DOHH2 (cell line): ENCODE measurements around the gene HMG20B.

Experiments
- H3F3A ChIP-seq: fragments of 200-600 bp; sonication (generic), shearing (Covaris generic); 2 replicates; pipeline ENCODE4 v1.6.0; 2016; ENCODE audit warnings: antibody characterized with exemption, mild to moderate bottlenecking; ENCODE audit not compliant: control insufficient read depth, insufficient read depth
- H3K27ac ChIP-seq: fragments of 200-600 bp; sonication (generic); 2 replicates; pipeline ENCODE4 v1.5.1; 2014; ENCODE audit warnings: low read depth, mild to moderate bottlenecking, low read length, moderate library complexity
- H3K27me3 ChIP-seq: fragments of 200-600 bp; sonication (generic); 2 replicates; pipeline ENCODE4 v1.6.1; 2014; ENCODE audit warnings: mild to moderate bottlenecking, low read length, mixed read lengths; ENCODE audit not compliant: control insufficient read depth
- H3K36me3 ChIP-seq: fragments of 200-600 bp; sonication (generic); 2 replicates; pipeline ENCODE4 v1.6.1; 2014; ENCODE audit warnings: mild to moderate bottlenecking, low read length, moderate library complexity, mixed read lengths; ENCODE audit not compliant: control insufficient read depth
- H3K4me1 ChIP-seq: fragments of 200-600 bp; sonication (generic); 2 replicates; pipeline ENCODE4 v1.6.1; 2014; ENCODE audit warnings: mild to moderate bottlenecking, low read length, mixed read lengths; ENCODE audit not compliant: control insufficient read depth
- H3K4me2 ChIP-seq: fragments of 200-600 bp; sonication (generic); 2 replicates; pipeline ENCODE4 v1.6.0; 2014; ENCODE audit warnings: mild to moderate bottlenecking, low read length, moderate library complexity
- H3K4me3 ChIP-seq: fragments of 200-600 bp; sonication (generic); 2 replicates; pipeline ENCODE4 v1.5.1; 2014; ENCODE audit warnings: mild to moderate bottlenecking, low read length, mixed read lengths
- H3K79me2 ChIP-seq: fragments of 200-600 bp; sonication (generic); 2 replicates; pipeline ENCODE4 v1.6.1; 2014; ENCODE audit warnings: mild to moderate bottlenecking, low read length, mixed read lengths; ENCODE audit not compliant: control insufficient read depth
- H3K9me2 ChIP-seq: fragments of 200-600 bp; sonication (generic); replicated peaks from 2 replicates; pipeline ENCODE4 v1.6.1; 2014; ENCODE audit warnings: mild to moderate bottlenecking, low read length, mixed read lengths; ENCODE audit not compliant: control insufficient read depth
- H3K9me3 ChIP-seq: fragments of 200-600 bp; sonication (generic); 2 replicates; pipeline ENCODE4 v1.6.1; 2014; ENCODE audit warnings: antibody characterized with exemption, low read length, mixed read lengths; ENCODE audit not compliant: control insufficient read depth, insufficient read depth
- H4K20me1 ChIP-seq: fragments of 200-600 bp; sonication (generic); 2 replicates; pipeline ENCODE4 v1.6.0; 2014; ENCODE audit warnings: low read depth, mild to moderate bottlenecking, antibody characterized with exemption, low read length, moderate library complexity; ENCODE audit not compliant: control insufficient read depth, insufficient read depth
- EZH2phosphoT487 ChIP-seq: fragments of 200-600 bp; sonication (generic); IDR thresholded peaks from 2 replicates; pipeline ENCODE4 v1.6.1; 2017; ENCODE audit warnings: borderline replicate concordance, mild to moderate bottlenecking, antibody characterized with exemption, low read length, moderate library complexity, mixed read lengths
- TF ChIP-seq, protein P1 (sequence below): fragments of 200-600 bp; sonication (generic); IDR thresholded peaks from one replicate; pipeline ENCODE4 v1.5.1; 2014; ENCODE audit warnings: antibody characterized with exemption, mild to moderate bottlenecking, low read depth, low read length; ENCODE audit not compliant: poor library complexity, severe bottlenecking

The HMG20B gene

DNA sequence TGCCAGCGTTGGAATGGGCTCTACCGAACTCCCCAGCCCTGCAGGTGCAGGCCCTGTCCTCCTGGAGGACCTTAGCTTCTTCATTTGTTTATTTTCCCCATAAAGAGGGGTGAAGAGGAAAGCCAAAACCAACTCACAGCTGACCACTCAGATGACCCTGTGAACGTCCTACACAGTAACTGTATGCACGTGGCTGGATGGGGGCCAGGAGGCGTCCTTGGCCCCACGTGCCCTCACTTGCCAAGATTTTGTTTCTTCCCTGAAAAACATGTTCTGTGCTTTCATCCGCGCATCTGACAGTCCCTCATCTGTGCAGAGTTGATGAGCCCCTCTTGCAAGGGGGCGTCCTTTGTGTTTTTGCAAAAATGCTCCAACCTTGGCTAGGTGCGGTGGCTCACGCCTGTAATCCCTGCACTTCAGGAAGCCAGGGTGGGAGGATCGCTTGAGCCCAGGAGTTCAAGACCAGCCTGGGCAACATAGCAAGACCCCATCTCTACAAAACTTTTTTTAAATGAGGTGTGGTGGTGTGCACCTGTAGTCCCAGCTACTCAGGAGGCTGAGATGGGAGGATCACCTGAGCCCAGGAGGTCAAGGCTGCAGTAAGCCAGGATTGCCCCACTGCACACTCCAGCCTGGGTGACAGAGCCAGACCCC is 39.1 kb upstream of the HMG20B start:
- Histone ChIP-seq H3K4me2 (no peak overlapping the region), H3K36me3 (peaks cover 49% of the 10 kb centered on the region), H4K20me1 (no peaks in the 10 kb centered on the region)

DNA sequence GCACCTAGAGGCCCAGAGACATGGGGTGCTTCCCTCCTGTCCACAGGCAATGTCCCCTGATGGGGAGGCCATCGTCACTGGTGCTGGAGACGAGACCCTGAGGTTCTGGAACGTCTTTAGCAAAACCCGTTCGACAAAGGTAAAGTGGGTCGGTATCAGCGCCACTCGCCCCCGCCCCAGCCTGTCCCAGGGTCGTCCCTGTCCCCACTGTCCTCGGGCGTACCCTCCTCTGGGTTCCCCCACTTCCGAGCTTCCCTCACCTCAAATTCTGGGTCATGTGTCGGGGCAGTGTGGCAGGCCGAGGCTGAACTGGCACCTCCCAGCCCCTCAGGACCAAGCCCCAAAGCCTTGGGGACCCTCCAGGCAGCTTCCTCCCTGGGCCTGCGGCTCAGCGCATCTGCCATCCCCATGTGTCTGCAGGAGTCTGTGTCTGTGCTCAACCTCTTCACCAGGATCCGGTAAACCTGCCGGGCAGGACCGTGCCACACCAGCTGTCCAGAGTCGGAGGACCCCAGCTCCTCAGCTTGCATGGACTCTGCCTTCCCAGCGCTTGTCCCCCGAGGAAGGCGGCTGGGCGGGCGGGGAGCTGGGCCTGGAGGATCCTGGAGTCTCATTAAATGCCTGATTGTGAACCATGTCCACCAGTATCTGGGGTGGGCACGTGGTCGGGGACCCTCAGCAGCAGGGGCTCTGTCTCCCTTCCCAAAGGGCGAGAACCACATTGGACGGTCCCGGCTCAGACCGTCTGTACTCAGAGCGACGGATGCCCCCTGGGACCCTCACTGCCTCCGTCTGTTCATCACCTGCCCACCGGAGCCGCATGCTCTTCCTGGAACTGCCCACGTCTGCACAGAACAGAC is 38.1 kb upstream of the HMG20B start:
- peaks cover 52% of the 10 kb centered on the region for H3K36me3 ChIP-seq
- H3K79me2 ChIP-seq: no peaks in the 10 kb centered on the region
- TF ChIP-seq, protein P1, sequence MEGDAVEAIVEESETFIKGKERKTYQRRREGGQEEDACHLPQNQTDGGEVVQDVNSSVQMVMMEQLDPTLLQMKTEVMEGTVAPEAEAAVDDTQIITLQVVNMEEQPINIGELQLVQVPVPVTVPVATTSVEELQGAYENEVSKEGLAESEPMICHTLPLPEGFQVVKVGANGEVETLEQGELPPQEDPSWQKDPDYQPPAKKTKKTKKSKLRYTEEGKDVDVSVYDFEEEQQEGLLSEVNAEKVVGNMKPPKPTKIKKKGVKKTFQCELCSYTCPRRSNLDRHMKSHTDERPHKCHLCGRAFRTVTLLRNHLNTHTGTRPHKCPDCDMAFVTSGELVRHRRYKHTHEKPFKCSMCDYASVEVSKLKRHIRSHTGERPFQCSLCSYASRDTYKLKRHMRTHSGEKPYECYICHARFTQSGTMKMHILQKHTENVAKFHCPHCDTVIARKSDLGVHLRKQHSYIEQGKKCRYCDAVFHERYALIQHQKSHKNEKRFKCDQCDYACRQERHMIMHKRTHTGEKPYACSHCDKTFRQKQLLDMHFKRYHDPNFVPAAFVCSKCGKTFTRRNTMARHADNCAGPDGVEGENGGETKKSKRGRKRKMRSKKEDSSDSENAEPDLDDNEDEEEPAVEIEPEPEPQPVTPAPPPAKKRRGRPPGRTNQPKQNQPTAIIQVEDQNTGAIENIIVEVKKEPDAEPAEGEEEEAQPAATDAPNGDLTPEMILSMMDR: no peak
- no peak for TF ChIP-seq EZH2phosphoT487

More for the DNA sequence above, 39.1 kb upstream of the HMG20B start:
- no peaks in the 10 kb centered on the region for H3K79me2 ChIP-seq
- H3K27ac ChIP-seq: no peak overlapping the region
- TF ChIP-seq, protein P1: no peak
- TF ChIP-seq EZH2phosphoT487: no peak
- H3K4me1 ChIP-seq: no peaks in the 10 kb centered on the region
- H3K4me3 ChIP-seq: no peak overlapping the region
- H3K9me3 ChIP-seq: no peaks in the 10 kb centered on the region
- no peaks in the 10 kb centered on the region for H3K9me2 ChIP-seq
- no peaks in the 10 kb centered on the region for H3K27me3 ChIP-seq
- no peaks in the 10 kb centered on the region for H3F3A ChIP-seq

DNA sequence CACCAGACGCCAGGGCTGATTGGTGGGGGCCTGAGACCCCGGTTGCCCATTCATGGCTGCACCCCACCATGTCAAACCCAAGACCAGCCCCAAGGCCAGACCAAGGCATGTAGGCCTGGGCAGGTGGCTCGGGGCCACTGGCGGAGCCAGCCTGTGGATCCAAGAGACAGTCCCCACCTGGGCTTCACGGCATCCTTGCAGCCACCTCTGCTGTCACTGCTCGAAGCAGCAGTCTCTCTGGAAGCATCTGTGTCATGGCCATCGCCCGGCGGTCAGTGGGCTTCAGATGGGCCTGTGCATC is 37.6 kb upstream of the HMG20B start:
- Histone ChIP-seq H3K9me3 (no peaks in the 10 kb centered on the region), H3K36me3 (peaks cover 53% of the 10 kb centered on the region), H3K4me1 (no peaks in the 10 kb centered on the region), H3K4me3 (no peak overlapping the region), H4K20me1 (no peaks in the 10 kb centered on the region), H3K79me2 (no peaks in the 10 kb centered on the region), H3K27me3 (no peaks in the 10 kb centered on the region), H3F3A (no peaks in the 10 kb centered on the region), H3K27ac (no peak overlapping the region), H3K9me2 (no peaks in the 10 kb centered on the region), H3K4me2 (no peak overlapping the region)
- TF ChIP-seq, protein P1: no peak
- no peak for TF ChIP-seq EZH2phosphoT487

More for the DNA sequence above, 38.1 kb upstream of the HMG20B start:
- Histone ChIP-seq H3F3A (no peaks in the 10 kb centered on the region), H3K4me2 (no peak overlapping the region), H3K9me2 (no peaks in the 10 kb centered on the region), H3K27ac (no peak overlapping the region), H3K4me1 (no peaks in the 10 kb centered on the region), H3K4me3 (no peak overlapping the region), H3K27me3 (no peaks in the 10 kb centered on the region), H4K20me1 (no peaks in the 10 kb centered on the region), H3K9me3 (no peaks in the 10 kb centered on the region)
